GM20000 (cell line): ENCODE results near the gene ERCC6.

Experiments used
- DNase-seq: peaks from one replicate; pipeline ENCODE4 v3.0.0; 2012; ENCODE audit warnings: low spot score
- CTCF ChIP-seq: IDR thresholded peaks from 2 replicates; pipeline ENCODE4 v1.5.1; 2012; ENCODE audit warnings: mild to moderate bottlenecking, control low read depth; ENCODE audit errors: extremely low read depth, missing control alignments

ERCC6 gene

GRCh38 chr10:49538381-49539319, at the start of gene ERCC6:
Gene ERCC6 (minus strand): TSS chr10:49539121.
- no peak for TF ChIP-seq CTCF
- peak; percentile 96 for DNase-seq

- TF ChIP-seq CTCF = no peak
- DNase-seq = no peak
These were observed 49.1 kb upstream of the ERCC6 start for GRCh38 chr10:49587981-49588380.

- TF ChIP-seq CTCF = no peak
- no peak for DNase-seq
These were observed 46.5 kb upstream of the ERCC6 start for GRCh38 chr10:49585387-49585786.

GRCh38 chr10:49579621-49580020, 40.7 kb upstream of the ERCC6 start:
- TF ChIP-seq CTCF = no peak
- DNase-seq = no peak

- DNase-seq = no peak
- no peak for TF ChIP-seq CTCF
These were observed 39.5 kb upstream of the ERCC6 start for GRCh38 chr10:49578392-49578791.

- TF ChIP-seq CTCF = no peak
- no peak for DNase-seq
These were observed 38.4 kb upstream of the ERCC6 start for GRCh38 chr10:49577182-49577925.

GRCh38 chr10:49575489-49576072, 36.7 kb upstream of the ERCC6 start:
- no peak for DNase-seq
- TF ChIP-seq CTCF = no peak
